GM12874 (cell line): ENCODE results near the gene NHERF1.

Experiments used
- TF ChIP-seq, protein P1 (sequence below): IDR thresholded peaks from 2 replicates; pipeline ENCODE4 v1.5.1; 2011; ENCODE audit warnings: low read depth, mild to moderate bottlenecking, control low read depth, low read length, moderate library complexity; ENCODE audit not compliant: insufficient read depth

NHERF1 gene

GRCh38 chr17:74748529-74749278 lies at the start of gene NHERF1:
Gene NHERF1, plus strand, starts transcription at chr17:74748628. Its CDS starts 219 bp downstream, at chr17:74748847.
- TF ChIP-seq, protein P1, sequence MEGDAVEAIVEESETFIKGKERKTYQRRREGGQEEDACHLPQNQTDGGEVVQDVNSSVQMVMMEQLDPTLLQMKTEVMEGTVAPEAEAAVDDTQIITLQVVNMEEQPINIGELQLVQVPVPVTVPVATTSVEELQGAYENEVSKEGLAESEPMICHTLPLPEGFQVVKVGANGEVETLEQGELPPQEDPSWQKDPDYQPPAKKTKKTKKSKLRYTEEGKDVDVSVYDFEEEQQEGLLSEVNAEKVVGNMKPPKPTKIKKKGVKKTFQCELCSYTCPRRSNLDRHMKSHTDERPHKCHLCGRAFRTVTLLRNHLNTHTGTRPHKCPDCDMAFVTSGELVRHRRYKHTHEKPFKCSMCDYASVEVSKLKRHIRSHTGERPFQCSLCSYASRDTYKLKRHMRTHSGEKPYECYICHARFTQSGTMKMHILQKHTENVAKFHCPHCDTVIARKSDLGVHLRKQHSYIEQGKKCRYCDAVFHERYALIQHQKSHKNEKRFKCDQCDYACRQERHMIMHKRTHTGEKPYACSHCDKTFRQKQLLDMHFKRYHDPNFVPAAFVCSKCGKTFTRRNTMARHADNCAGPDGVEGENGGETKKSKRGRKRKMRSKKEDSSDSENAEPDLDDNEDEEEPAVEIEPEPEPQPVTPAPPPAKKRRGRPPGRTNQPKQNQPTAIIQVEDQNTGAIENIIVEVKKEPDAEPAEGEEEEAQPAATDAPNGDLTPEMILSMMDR = peak; percentile 41; the same call in 1 of the 2 replicates

DNA sequence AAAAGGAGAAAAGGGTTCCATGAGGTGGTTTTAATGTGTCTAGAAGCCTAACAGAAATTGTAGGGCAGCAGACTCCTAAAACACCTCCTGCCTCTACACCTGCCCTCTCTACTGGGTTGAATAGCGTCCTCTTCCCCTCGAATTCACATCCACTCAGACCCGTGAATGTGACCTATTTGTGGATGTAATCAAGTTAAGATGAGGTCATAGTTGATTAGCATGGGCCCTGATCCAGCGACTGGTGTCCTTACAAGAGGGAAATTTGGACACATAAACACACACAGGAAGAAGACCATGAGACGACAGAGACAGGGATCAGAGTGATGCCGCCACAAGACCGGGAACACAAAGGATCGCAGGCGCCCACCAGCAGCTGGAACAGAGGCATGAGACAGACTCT lies 49.2 kb upstream of the NHERF1 start:
- TF ChIP-seq, protein P1 = no peak

- TF ChIP-seq, protein P1 = no peak
Observed at GRCh38 chr17:74702116-74702871, 46.1 kb upstream of the NHERF1 start.

- TF ChIP-seq, protein P1 = no peak
Observed at GRCh38 chr17:74703311-74703710, 45.1 kb upstream of the NHERF1 start.

DNA sequence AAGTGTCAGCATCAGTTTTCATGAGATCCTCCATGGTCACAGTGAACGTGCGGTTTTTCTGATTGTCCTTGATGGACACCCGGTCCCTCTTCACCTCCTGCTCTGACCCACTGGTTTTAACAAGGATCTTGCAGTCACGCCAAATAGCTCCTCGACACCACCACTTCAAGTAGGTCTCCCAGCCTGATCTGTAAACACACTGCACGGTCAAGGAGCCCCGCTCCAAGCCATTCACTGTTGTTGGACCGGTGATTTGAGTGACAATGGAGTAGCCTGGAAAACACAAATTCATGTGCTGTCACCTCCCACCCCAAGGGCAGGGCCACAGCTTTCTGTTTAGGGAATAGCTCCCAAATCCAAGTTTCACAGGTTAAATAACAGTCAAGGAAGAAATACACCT lies 43.9 kb upstream of the NHERF1 start:
- TF ChIP-seq, protein P1 = no peak

GRCh38 chr17:74711058-74711824 lies 37.2 kb upstream of the NHERF1 start:
- TF ChIP-seq, protein P1 = no peak

GRCh38 chr17:74712301-74712700 lies 36.1 kb upstream of the NHERF1 start:
- TF ChIP-seq, protein P1 = no peak
